Measurements from ENCODE around the gene DCP2. TPM values are rescaled to one million over a fixed set of nuclear protein-coding genes. Genes with fewer than 3 reads are reported as not detected.
A peak's percentile ranks its signal among the peaks of the same experiment; 100 is the strongest.

Gene DCP2
- total and polyA plus RNA-seq, 4 donors: 9.5 to 91.5 (median 29.5) TPM

DNA sequence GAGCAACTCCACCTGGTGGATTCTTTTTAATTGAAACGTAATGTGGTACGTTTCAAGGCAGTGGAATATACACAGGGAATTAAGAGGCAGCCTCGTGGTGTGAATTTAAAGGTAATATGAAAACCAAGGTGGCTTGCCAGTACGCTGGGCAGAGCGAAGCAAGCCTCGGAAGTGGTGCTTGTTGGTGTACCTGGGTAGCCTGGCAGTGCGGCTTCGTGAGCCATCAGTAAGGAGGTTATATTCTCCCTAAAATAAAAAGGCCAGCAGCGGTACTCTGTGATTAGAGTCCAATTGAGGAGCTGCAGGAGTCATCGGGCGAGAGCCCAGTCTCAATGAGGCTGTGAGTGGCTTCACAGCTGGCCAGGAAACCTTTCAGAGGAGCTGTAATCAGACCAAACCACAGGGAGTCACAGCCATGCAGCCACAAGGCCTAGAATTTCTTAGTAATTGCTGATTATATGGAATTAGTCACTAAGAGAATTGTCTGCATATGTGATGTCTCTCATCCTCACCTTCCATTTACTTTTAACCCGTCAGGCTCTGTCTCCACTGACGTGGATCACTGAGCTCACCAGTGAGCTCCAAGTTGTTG, 57.7 kb downstream of the DCP2 start:
- TF ChIP-seq, protein P1, sequence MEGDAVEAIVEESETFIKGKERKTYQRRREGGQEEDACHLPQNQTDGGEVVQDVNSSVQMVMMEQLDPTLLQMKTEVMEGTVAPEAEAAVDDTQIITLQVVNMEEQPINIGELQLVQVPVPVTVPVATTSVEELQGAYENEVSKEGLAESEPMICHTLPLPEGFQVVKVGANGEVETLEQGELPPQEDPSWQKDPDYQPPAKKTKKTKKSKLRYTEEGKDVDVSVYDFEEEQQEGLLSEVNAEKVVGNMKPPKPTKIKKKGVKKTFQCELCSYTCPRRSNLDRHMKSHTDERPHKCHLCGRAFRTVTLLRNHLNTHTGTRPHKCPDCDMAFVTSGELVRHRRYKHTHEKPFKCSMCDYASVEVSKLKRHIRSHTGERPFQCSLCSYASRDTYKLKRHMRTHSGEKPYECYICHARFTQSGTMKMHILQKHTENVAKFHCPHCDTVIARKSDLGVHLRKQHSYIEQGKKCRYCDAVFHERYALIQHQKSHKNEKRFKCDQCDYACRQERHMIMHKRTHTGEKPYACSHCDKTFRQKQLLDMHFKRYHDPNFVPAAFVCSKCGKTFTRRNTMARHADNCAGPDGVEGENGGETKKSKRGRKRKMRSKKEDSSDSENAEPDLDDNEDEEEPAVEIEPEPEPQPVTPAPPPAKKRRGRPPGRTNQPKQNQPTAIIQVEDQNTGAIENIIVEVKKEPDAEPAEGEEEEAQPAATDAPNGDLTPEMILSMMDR (IDR thresholded peaks at IDR 0.05; ENCODE audit: control extremely low read depth, extremely low read depth): no peak
- Histone ChIP-seq H3K4me1 (ENCODE audit: control insufficient read depth in 5 of 5, insufficient read depth in 5 of 5, low read length in 5 of 5) (peaks cover 0 to 9% (median 0%) of the 10 kb centered on the region in 5 donors), H3K9me3 (ENCODE audit: control insufficient read depth in 4 of 4, insufficient read depth in 3 of 4, low read length in 3 of 4) (no peaks in the 10 kb centered on the region), H3K9ac (ENCODE audit: insufficient read depth in 1 of 2, low read length in 2 of 2) (no peak overlapping the region), H3K27me3 (ENCODE audit: control insufficient read depth in 3 of 3, insufficient read depth in 3 of 3, low read length in 2 of 3) (no peaks in the 10 kb centered on the region), H3K36me3 (ENCODE audit: control insufficient read depth in 4 of 4, insufficient read depth in 4 of 4, low read length in 4 of 4) (peaks cover 3 to 10% (median 7%) of the 10 kb centered on the region in 4 donors), H3K27ac (ENCODE audit: low read depth in 1 of 2, low read length in 1 of 2) (no peak overlapping the region), H3K4me3 (no peak overlapping the region)
- DNase-seq: no peak
- WGBS, 2 donors: 93 to 96% methylated on average over 13 of the region's 13 CpGs
- peak; percentile 38 for ATAC-seq (ENCODE audit: insufficient read depth, low FRiP score)

DNA sequence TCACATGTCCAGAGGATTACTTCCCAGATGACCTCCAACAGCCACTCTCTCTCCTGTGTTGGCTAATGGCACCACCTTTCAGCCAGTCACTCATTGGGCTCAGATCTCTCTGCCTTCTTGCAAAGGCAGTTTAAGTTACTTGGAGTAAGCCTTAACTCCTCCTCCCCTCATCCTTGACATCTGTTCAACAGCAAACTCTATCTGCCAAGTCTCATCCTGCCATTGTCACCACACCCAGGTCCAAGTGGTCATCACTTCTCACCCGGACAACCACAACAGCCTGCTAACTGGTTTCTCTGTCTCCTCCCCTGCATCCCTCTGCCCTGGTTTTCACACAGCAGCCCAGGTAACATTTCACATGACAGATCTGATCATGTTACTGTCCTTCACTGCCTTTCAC, 58.5 kb downstream of the DCP2 start:
- TF ChIP-seq, protein P1 (IDR thresholded peaks at IDR 0.05; ENCODE audit: control extremely low read depth, extremely low read depth): no peak
- DNase-seq (no peak), ATAC-seq (ENCODE audit: insufficient read depth, low FRiP score) (no peak)
- 89 to 90% methylated on average over 1 of the region's 1 CpG for WGBS, 2 donors
- Histone ChIP-seq H3K9ac (ENCODE audit: insufficient read depth in 1 of 2, low read length in 2 of 2) (no peak overlapping the region), H3K36me3 (ENCODE audit: control insufficient read depth in 4 of 4, insufficient read depth in 4 of 4, low read length in 4 of 4) (peaks cover 3 to 11% (median 8%) of the 10 kb centered on the region in 4 donors), H3K9me3 (ENCODE audit: control insufficient read depth in 4 of 4, insufficient read depth in 3 of 4, low read length in 3 of 4) (peaks cover 0 to under 1% (median 0%) of the 10 kb centered on the region in 4 donors), H3K27ac (ENCODE audit: low read depth in 1 of 2, low read length in 1 of 2) (no peak overlapping the region), H3K4me1 (ENCODE audit: control insufficient read depth in 5 of 5, insufficient read depth in 5 of 5, low read length in 5 of 5) (peaks cover 0 to 9% (median 0%) of the 10 kb centered on the region in 5 donors), H3K4me3 (no peak overlapping the region), H3K27me3 (ENCODE audit: control insufficient read depth in 3 of 3, insufficient read depth in 3 of 3, low read length in 2 of 3) (no peaks in the 10 kb centered on the region)

GRCh38 chr5:113036321-113036720, 59.7 kb downstream of the DCP2 start:
- Histone ChIP-seq H3K9ac (ENCODE audit: insufficient read depth in 1 of 2, low read length in 2 of 2) (no peak overlapping the region), H3K4me3 (no peak overlapping the region), H3K9me3 (ENCODE audit: control insufficient read depth in 4 of 4, insufficient read depth in 3 of 4, low read length in 3 of 4) (peaks cover 0 to 2% (median 0%) of the 10 kb centered on the region in 4 donors), H3K36me3 (ENCODE audit: control insufficient read depth in 4 of 4, insufficient read depth in 4 of 4, low read length in 4 of 4) (peaks cover 3 to 11% (median 8%) of the 10 kb centered on the region in 4 donors), H3K27me3 (ENCODE audit: control insufficient read depth in 3 of 3, insufficient read depth in 3 of 3, low read length in 2 of 3) (no peaks in the 10 kb centered on the region), H3K4me1 (ENCODE audit: control insufficient read depth in 5 of 5, insufficient read depth in 5 of 5, low read length in 5 of 5) (peaks cover 0 to 9% (median 0%) of the 10 kb centered on the region in 5 donors), H3K27ac (ENCODE audit: low read depth in 1 of 2, low read length in 1 of 2) (no peak overlapping the region)
- WGBS, 2 donors: 92 to 93% methylated on average over 4 of the region's 4 CpGs
- ATAC-seq (ENCODE audit: insufficient read depth, low FRiP score) (no peak), DNase-seq (no peak)
- TF ChIP-seq, protein P1 (IDR thresholded peaks at IDR 0.05; ENCODE audit: control extremely low read depth, extremely low read depth): no peak

All from lung (tissue), 12 donors.